GM20000 (cell line): Measurements from ENCODE around the gene GKAP1.
"Not testable (repeated sequence)": the region's sequence is repeated elsewhere in the genome, so short reads cannot be mapped to it uniquely, and the experiment has no call there.

ENCODE experiments used
- DNase-seq: peaks from one replicate; pipeline ENCODE4 v3.0.0; 2012; ENCODE audit warnings: low spot score
- TF ChIP-seq, protein P1 (sequence below): IDR thresholded peaks from 2 replicates; pipeline ENCODE4 v1.5.1; 2012; ENCODE audit warnings: mild to moderate bottlenecking, control low read depth; ENCODE audit errors: extremely low read depth, missing control alignments

GKAP1 gene

GRCh38 chr9:83817356-83818278 is at the start of gene GKAP1:
GKAP1 (minus strand) TSS chr9:83817769; CDS start chr9:83806517, 11,252 bp downstream.
- TF ChIP-seq, protein P1, sequence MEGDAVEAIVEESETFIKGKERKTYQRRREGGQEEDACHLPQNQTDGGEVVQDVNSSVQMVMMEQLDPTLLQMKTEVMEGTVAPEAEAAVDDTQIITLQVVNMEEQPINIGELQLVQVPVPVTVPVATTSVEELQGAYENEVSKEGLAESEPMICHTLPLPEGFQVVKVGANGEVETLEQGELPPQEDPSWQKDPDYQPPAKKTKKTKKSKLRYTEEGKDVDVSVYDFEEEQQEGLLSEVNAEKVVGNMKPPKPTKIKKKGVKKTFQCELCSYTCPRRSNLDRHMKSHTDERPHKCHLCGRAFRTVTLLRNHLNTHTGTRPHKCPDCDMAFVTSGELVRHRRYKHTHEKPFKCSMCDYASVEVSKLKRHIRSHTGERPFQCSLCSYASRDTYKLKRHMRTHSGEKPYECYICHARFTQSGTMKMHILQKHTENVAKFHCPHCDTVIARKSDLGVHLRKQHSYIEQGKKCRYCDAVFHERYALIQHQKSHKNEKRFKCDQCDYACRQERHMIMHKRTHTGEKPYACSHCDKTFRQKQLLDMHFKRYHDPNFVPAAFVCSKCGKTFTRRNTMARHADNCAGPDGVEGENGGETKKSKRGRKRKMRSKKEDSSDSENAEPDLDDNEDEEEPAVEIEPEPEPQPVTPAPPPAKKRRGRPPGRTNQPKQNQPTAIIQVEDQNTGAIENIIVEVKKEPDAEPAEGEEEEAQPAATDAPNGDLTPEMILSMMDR, result peak; percentile 38
- DNase-seq, result peak; percentile 89

GRCh38 chr9:83849895-83850294 is 32.3 kb upstream of the GKAP1 start:
- DNase-seq, result peak; percentile 7

DNA sequence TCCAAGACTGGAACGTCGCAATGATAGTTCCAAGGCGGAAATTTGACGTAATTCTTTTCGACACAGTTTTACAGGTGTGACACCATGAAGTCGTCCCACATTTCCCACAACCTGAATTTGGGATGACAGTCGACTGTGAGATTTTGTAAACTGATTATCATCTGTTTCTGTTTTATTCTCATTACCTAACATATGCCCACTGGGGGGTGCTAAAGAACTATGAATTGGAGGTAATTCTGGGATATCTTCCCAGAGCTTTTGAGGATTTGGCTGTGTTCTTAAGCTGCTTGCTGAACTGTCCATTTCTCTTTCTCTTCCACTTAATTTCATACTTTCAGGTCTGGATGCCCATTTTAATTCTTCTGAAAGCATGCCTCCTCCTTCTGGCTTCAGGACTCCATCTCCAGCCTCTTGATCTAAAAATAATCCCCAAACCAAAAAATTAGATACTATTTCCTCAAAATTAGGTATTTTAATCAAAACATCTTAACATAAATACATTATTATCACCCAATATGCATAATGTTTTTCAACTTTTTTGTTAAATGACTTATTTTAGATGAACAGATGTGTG is 19.6 kb upstream of the GKAP1 start:
- DNase-seq, result not testable (repeated sequence)

DNA sequence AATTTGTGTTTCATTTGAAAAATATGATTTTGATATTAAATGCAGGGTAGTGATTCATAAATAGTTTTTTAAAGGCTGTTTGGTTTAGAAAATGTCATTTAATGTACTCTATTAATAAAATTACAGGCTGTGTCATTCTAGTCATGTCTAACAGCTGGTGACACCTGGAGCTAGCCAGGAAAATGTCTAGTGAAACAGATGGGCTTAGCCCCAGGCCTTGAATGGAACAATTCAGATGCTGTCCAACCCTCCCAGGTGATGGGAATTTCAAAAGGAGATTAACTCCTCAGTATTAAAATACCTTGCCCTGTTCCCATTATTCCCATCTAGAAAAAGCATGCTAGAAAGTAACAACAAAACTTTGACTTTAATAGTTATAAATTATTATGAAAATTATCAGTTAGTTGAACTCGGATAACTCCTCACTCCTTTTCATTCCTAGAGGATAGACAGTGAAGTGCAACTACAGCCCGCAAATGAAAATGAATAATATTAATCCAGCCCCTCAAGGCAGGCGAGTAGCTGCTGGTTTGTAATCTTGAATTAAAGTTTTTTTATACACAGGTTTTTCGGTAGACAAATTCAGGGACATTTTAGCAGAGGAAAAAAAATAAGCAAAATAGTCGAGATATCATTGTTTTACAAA is 13.0 kb upstream of the GKAP1 start:
- DNase-seq, result not testable (repeated sequence)

DNA sequence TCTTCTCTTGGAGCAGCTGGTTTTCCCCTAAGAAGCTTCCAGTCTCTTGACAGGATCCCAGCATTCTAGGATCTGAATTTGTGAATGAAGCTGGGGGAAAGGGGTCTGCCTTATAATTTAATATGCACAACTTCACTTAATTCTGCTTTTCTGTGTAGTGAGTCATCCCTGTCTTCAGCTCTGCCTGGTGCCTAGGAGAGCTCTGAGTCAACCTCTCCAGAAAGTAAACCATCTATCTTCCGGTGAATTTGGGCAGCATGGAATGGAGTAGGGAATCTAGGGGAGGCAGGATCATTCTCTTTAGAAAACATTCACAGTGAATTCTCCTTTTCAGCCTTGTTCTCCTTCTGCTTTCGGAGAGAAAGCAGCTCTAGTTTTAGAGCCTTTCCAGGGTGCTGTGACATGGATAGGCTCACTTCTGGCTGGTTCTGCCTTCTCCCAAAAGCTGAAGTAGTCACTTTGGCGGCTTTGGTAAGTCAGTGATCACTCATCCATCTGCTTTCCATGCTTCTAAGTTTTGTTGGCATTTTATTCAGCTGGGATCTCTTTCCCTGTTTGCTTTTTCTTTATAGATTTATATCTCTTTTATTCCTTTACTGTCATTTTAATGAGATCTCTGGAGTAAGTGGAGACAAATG is 7.5 kb upstream of the GKAP1 start:
- DNase-seq, result not testable (repeated sequence)

GRCh38 chr9:83817011-83817355 is 586 bp downstream of the GKAP1 start:
- DNase-seq, result not testable (repeated sequence)

DNA sequence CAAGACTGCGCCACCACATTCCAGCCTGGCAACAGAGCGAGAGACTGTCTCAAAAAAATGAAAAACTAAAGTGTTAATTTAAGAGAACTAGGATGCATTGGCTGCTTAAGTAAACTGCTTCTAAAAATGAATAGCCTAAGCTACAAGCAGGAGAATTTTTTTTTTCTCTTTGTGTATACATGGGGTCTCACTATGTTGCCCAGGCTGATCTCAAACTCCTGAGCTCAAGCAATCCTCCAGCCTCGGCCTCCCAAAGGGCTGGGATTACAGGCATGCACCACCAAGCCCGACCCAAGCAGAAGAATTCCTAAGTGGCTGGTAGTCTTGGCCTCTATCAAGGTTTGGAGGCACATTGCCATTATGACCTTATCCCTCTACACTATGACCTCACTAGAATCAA is 2.4 kb downstream of the GKAP1 start:
- DNase-seq, result not testable (repeated sequence)

DNA sequence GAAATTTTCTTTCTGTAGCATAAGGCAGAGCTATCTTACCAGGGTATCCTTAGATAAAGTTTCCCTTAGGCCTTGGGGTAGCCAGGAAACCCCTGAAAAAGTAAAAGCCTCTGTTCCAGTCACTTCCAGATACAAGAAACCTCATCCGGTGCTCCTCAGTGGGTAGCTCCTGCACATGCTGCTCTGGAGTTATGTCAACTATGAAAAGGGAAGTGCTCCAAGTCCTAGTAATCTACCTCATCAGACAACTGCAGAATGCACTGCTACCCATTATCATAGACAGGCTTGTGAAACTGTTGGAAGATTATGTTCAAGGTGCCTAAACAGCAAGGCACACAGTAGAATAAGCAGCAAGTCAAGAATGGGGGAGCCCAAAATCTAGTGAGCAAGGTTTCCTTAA is 8.4 kb downstream of the GKAP1 start:
- DNase-seq, result not testable (repeated sequence)

DNA sequence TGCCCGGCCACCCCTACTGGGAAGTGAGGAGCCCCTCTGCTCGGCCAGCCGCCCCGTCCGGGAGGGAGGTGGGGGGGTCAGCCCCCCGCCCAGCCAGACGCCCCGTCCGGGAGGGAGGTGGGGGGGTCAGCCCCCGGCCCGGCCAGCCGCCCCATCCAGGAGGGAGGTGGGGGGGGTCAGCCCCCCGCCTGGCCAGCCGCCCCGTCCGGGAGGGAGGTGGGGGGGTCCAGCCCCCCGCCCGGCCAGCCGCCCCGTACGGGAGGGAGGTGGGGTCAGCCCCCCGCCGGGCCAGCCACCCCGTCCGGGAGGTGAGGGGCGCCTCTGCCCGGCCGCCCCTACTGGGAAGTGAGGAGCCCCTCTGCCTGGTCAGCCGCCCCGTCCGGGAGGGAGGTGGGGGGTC is 13.1 kb downstream of the GKAP1 start:
- DNase-seq, result not testable (repeated sequence)

- DNase-seq, result not testable (repeated sequence)
These were observed 13.6 kb downstream of the GKAP1 start for GRCh38 chr9:83803941-83804340.

DNA sequence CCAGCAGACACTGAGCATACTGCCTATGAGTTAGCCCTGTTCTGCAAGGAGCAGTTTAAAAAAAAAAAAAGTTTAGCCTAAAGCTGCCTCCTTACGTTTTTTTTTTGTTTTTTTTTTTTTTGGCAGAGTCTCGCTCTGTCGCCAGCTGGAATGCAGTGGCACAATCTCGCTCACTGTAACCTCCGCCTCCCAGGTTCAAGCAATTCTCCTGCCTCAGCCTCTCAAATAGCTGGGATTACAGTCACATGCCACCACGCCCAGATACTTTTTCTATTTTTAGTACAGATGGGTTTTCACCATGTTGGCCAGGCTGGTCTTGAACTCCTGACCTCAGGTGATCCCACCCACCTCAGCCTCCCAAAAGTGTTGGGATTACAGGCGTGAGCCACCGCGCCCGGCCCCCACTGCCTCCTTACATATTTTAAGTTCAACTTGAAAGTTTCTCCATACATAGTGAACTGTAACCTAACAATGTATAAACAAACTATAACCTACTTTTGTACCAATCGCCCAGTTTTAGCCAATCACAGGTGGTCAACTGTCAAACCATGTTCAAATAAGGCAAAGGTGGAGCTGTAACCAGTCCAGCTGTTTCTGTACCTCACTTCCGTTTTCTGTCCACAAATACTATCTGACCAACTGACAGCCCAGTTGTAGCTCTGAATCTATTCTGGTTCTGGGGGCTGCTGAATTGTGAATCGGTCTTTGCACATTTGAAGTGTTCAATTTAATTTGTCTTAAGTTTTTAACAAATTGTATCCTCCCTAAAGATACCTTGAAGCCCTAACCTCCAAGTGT is 17.1 kb downstream of the GKAP1 start:
- no peak for DNase-seq
- TF ChIP-seq, protein P1, result no peak

GRCh38 chr9:83794051-83794450 is 23.5 kb downstream of the GKAP1 start:
- TF ChIP-seq, protein P1, result no peak
- DNase-seq, result peak; percentile 29
